HG02852 (cell line): Measurements from ENCODE around the gene MYH15.

Experiments
- ATAC-seq: cut with Tn5 transposase; IDR thresholded peaks from one replicate; pipeline ENCODE4 v1.9.1; 2021; ENCODE audit warnings: mild to moderate bottlenecking, moderate library complexity; ENCODE audit not compliant: unreplicated experiment

Gene MYH15

GRCh38 chr3:108420926-108421325, 89.5 kb downstream of the MYH15 start:
- no peak for ATAC-seq

DNA sequence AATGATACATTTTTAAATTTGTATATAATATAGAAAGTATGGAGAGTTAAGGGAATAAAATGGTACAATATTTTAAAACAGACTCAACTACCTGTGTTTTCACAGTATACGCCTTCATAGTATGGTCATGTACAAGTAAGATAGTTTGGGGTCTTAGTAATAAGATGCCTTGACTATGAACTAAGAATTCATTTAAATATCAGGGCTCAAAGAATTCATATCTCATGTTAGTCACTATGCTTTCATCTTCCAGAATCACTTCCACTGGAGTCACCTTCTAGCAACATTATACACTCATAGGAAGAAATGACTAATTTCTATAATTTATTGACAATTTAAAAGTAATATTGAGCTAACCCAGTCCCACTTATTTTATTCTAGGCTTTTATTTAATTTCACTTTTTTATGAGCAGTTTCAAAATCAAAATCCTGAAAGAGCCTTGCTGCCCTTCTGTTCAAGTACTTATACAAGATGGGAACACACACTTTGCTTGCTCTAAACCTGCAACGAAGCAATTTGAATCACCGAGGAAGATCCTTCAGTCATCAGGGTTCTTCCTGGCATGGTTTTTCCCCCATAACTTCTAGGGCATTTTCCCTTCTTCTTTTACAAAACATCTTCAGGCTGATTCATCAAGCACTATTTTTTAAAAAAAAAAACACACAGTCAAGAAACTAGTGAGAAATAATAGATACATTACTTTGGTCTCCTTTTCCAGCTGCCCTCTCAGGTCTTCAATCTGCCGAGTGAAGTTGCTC, 94.1 kb downstream of the MYH15 start:
- no peak for ATAC-seq

DNA sequence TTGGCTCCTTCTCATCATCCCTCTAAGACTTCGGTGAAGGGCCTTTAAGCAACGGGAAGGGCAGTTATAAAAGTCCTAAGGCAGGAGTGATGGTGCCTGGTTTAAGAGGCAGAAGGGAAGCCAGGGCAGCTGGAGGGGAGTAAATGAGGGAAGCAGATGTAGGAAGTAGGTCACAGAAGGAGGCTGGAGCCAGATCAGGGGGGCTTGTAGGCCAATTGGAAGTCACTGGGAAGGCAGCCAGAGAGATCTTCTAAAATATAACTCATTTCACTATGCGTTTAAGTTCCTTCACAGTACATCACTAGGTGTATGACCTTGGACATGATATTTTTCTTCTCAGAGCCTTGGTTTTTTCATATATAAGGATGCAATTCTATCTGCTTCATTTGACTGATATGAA, 94.7 kb downstream of the MYH15 start:
- ATAC-seq: no peak

DNA sequence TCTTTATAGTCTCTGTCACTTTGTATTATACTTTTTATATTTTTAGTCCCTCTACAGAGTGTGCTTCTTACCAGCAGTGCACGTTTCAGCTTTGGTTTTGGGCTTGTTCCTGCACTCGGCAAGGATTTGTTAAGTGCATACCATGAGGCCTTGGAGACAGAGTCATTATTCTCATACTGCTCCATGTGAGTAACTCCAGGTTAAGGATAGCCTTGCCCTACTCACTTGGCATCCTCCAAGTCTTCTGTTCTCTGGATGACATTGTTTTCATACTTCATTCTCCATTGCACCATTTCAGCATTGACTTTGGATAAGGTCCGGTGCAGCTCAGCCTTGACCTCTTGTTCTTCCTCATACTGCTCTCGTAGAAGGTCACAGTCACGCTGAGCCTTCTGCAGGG, 96.4 kb downstream of the MYH15 start:
- no peak for ATAC-seq

DNA sequence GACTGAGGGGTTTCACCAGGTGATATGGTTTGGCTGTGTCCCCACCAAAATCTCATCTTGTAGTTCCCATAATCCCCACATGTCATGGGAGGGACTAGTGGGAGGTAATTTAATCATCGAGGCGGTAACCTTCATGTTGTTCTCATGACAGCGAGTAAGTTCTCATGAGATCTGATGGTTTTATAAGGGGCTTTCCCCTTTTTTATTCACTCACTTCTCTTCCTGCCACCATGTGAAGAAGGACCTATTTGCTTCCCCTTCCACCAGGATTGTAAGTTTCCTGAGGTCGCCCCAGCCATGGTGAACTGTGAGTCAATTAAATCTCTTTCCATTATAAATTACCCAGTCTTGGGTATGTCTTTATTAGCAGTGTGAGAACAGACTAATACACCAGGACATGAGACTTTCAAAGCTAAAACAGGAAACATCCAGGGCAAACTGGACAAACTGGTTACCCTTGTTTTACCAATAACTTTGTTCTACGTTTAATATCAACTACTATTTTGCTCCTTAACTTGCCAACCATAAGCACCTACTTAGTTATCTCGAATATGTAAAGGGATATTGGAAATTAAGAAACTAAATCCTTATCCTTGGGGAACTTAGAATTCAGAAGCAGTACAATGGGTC, 98.2 kb downstream of the MYH15 start:
- ATAC-seq: no peak

GRCh38 chr3:108410531-108410984, 99.8 kb downstream of the MYH15 start:
- no peak for ATAC-seq

- no peak for ATAC-seq
Measured at GRCh38 chr3:108409800-108410178, 100.6 kb downstream of the MYH15 start.

DNA sequence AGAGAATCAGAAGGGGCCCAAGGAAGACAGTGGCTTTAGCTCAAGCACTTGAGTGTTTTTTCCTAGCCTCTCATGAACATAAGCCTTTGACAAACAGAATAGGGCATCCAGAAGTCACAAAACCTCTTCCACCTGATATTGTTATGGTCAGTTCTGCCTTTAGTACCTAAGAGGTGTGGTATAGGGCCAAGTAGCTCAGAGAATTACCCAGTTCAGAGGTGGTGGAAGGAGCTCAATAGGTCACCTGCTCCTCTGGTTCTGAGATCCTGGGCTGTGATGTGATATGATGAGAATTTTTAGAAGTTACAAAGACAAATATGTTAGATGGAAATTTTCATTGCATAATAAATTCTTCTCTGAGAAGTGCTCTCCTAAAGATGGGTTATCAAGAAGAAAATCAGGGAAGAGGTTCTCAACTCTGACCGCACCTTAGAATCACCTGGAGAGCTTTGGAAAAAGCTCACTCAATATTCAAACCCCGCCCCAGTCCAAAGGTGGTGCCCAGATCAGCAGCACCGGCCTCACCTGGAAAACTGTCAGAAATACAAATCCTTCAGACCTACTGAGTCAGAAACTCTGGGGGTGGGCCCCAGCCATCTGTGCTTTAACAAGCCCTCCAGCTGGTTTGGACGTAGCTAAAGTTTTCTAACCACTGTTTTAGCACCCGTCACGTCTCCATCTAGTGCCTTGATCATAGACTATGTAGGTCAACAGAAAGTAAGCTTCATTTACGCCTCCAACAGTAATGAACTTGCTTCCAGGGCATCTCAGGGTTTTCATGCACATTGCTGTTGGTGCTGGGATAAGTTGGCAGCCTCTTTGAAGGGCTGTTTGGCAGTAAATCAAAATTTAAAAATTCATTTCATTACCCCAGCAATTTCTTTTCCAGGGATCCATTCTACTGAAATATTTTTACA, 101.3 kb downstream of the MYH15 start:
- no peak for ATAC-seq

- no peak for ATAC-seq
Measured at GRCh38 chr3:108407886-108408285, 102.5 kb downstream of the MYH15 start.

DNA sequence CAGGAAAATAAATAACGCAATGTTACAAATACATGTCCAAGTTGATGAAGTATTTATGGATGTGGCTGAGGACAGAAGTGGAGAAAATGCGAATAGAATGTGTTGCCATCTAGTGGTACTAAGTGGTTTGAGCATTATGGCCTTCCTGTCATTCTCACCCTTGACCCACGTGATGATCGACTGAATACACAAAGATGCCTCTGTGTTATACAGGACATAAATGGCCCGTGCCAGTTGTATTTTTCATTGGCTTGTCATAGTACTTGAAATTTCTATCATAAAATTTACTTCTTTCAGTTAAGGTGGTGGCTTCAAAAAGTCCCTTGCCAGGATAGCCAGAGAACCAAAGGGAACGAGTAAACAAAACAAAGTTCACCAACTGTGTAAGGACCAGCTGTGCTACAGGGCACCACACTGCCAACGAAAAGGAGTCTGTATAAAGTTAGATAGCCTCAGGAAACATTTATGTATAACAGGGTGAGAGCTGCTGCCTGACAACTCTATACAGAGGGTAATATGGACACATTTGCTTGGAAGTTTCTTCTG, 103.7 kb downstream of the MYH15 start:
- peak; percentile 97 for ATAC-seq

DNA sequence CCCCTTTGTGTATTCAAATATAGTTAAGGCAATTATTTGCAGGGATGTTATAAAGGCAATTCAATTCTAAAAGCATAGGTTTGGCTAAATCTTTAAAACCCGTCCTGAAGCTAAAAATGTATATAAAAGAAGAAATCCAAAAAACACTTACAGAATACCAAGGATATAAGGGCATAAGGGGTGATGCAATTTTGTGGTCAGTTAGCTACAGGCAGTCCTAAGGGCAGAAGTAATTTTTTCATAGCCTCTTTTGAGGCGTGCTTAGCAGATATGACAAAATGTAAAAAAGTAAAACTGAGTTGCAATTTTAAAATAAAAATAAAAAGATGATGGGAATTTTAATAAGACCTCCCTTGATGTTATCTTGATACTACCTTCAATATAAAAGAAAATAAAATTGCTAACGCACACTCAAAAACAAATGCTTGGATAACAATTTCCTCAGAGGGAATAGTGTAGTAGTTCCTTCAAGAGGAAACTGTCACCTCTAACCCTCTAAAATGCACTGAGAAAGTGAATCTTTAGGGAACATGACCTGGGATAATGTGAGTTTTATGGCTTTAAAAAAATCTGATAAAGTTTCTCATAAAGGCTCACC, 104.2 kb downstream of the MYH15 start:
- ATAC-seq: peak; percentile 17

- ATAC-seq: no peak
Measured at GRCh38 chr3:108404368-108404767, 106.0 kb downstream of the MYH15 start.

GRCh38 chr3:108403686-108404345, 106.6 kb downstream of the MYH15 start:
- no peak for ATAC-seq

- no peak for ATAC-seq
Measured at GRCh38 chr3:108403198-108403597, 107.2 kb downstream of the MYH15 start.

DNA sequence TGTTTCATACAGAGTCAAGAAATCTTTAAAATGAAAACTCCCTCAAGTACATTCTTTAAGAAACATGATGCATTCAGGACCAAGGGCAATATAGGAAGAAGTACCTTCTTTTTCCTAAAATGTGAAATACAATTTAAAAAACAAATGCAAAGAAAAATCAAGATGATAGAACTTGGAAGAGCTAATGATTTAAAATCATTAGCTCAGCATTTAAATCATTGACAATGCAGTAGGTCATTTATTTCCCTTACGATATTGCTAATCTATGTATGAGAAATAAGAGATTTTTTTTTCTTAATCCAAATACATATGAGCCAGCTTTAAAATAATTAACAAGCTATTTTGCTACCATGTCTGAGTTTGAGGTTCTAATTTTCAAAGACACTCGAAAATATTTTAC, 108.6 kb downstream of the MYH15 start:
- ATAC-seq: no peak

GRCh38 chr3:108398510-108398909, 111.9 kb downstream of the MYH15 start:
- ATAC-seq: no peak

DNA sequence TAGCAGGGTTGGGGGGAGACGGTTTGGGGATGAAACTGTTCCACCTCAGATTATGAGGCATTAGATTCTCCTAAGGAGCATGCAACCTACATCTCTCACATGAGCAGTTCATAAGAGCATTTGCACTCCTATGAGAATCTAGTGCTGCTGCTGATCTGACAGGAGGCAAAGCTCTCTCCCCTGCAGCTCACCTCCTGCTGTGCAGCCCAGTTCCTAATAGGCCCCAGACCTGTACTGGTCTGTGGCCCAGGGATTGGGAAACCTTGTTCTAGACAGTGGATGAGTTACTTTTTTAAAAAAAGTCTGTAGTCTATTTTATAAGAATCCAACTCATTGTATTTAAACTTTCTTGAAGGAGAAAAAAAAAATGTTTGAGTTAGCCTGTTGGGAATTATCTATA, 114.1 kb downstream of the MYH15 start:
- ATAC-seq: no peak

- no peak for ATAC-seq
Measured at GRCh38 chr3:108394563-108394962, 115.8 kb downstream of the MYH15 start.

- no peak for ATAC-seq
Measured at GRCh38 chr3:108394016-108394415, 116.4 kb downstream of the MYH15 start.

- no peak for ATAC-seq
Measured at GRCh38 chr3:108393128-108393900, 117.1 kb downstream of the MYH15 start.
